Measurements from ENCODE around the gene TBX5. TPM values are rescaled to one million over a fixed set of nuclear protein-coding genes. Genes with fewer than 3 reads are reported as not detected.

Gene TBX5
- total RNA-seq, 1 donor from 2014 or later = not detected

- DNase-seq (ENCODE audit: low read depth) = no peak
- FAIRE-seq = no peak
- H3K36me3 ChIP-seq (ENCODE audit: control insufficient read depth, insufficient read depth, low read length) = no peaks in the 10 kb centered on the region
- no peak overlapping the region for H3K4me3 ChIP-seq (ENCODE audit: low read depth, low read length)
- no peak for TF ChIP-seq CTCF (IDR thresholded peaks at IDR 0.05; ENCODE audit: insufficient read depth, low read length, severe bottlenecking)
- H3K27me3 ChIP-seq (ENCODE audit: control insufficient read depth, insufficient read depth, low read length) = no peaks in the 10 kb centered on the region
These were observed 92.0 kb downstream of the TBX5 start for GRCh38 chr12:114313910-114314309.

GRCh38 chr12:114311974-114312373 lies 94.0 kb downstream of the TBX5 start:
- H3K4me3 ChIP-seq (ENCODE audit: low read depth, low read length) = no peak overlapping the region
- no peaks in the 10 kb centered on the region for H3K27me3 ChIP-seq (ENCODE audit: control insufficient read depth, insufficient read depth, low read length)
- DNase-seq (ENCODE audit: low read depth) (no peak), FAIRE-seq (no peak)
- no peaks in the 10 kb centered on the region for H3K36me3 ChIP-seq (ENCODE audit: control insufficient read depth, insufficient read depth, low read length)
- TF ChIP-seq CTCF (IDR thresholded peaks at IDR 0.05; ENCODE audit: insufficient read depth, low read length, severe bottlenecking) = no peak

- Histone ChIP-seq H3K4me3 (ENCODE audit: low read depth, low read length) (no peak overlapping the region), H3K27me3 (ENCODE audit: control insufficient read depth, insufficient read depth, low read length) (no peaks in the 10 kb centered on the region), H3K36me3 (ENCODE audit: control insufficient read depth, insufficient read depth, low read length) (no peaks in the 10 kb centered on the region)
- FAIRE-seq (no peak), DNase-seq (ENCODE audit: low read depth) (peak; percentile 2)
- no peak for TF ChIP-seq CTCF (IDR thresholded peaks at IDR 0.05; ENCODE audit: insufficient read depth, low read length, severe bottlenecking)
These were observed 99.3 kb downstream of the TBX5 start for GRCh38 chr12:114306646-114307045.

GRCh38 chr12:114305446-114305845 lies 100.5 kb downstream of the TBX5 start:
- H3K27me3 ChIP-seq (ENCODE audit: control insufficient read depth, insufficient read depth, low read length) = no peaks in the 10 kb centered on the region
- no peak for TF ChIP-seq CTCF (IDR thresholded peaks at IDR 0.05; ENCODE audit: insufficient read depth, low read length, severe bottlenecking)
- no peak for FAIRE-seq
- no peaks in the 10 kb centered on the region for H3K36me3 ChIP-seq (ENCODE audit: control insufficient read depth, insufficient read depth, low read length)
- no peak overlapping the region for H3K4me3 ChIP-seq (ENCODE audit: low read depth, low read length)
- no peak for DNase-seq (ENCODE audit: low read depth)

All from bronchial epithelial cell (primary cell).